Chondrocyte (in vitro differentiated cells): Measurements from ENCODE around the gene OR7D2. TPM values are rescaled to one million over a fixed set of nuclear protein-coding genes. Genes with fewer than 3 reads are reported as not detected.

ENCODE experiments used
- DNase-seq: peaks from one replicate; pipeline ENCODE4 v3.0.0; 2021; ENCODE audit warnings: mixed read lengths, low spot score
- H3K27ac Mint-ChIP-seq: one replicate; pipeline ENCODE4 v1.8.0; 2021; ENCODE audit warnings: mild to moderate bottlenecking, moderate library complexity, mixed read lengths; ENCODE audit not compliant: unreplicated experiment
- H3K27me3 Mint-ChIP-seq: 2 replicates; pipeline ENCODE4 v1.8.0; 2021; ENCODE audit warnings: low read depth, mixed read lengths
- H3K36me3 Mint-ChIP-seq: 2 replicates; pipeline ENCODE4 v1.8.0; 2021; ENCODE audit warnings: low read depth, mixed read lengths
- H3K4me1 Mint-ChIP-seq: 2 replicates; pipeline ENCODE4 v1.8.0; 2021; ENCODE audit warnings: low read depth, mild to moderate bottlenecking, mixed read lengths
- H3K4me3 Mint-ChIP-seq: one replicate; pipeline ENCODE4 v1.8.0; 2021; ENCODE audit warnings: mild to moderate bottlenecking, moderate library complexity, mixed read lengths; ENCODE audit not compliant: unreplicated experiment
- H3K9me3 Mint-ChIP-seq: 2 replicates; pipeline ENCODE4 v1.8.0; 2021; ENCODE audit warnings: low read depth, mixed read lengths
- CTCF ChIP-seq: fragments of 200-600 bp; sonication (generic); IDR thresholded peaks from 2 replicates; pipeline ENCODE4 v1.5.0; 2021; ENCODE audit warnings: antibody characterized with exemption, mild to moderate bottlenecking, moderate library complexity
- long read RNA-seq: library from polyadenylated mRNA; stranded (forward); transcript quantifications from one replicate; pipeline ENCODE4 v2.0.0, GENCODE V29; 2021
- total RNA-seq: library from RNA; stranded (reverse); gene quantifications from 3 replicates; pipeline ENCODE4 v1.2.1, GENCODE V29; 2021

Gene OR7D2
- 0.33 to 0.70 TPM (median 0.60 TPM) in 3 replicates for total RNA-seq
- long read RNA-seq = 0 reads

DNA sequence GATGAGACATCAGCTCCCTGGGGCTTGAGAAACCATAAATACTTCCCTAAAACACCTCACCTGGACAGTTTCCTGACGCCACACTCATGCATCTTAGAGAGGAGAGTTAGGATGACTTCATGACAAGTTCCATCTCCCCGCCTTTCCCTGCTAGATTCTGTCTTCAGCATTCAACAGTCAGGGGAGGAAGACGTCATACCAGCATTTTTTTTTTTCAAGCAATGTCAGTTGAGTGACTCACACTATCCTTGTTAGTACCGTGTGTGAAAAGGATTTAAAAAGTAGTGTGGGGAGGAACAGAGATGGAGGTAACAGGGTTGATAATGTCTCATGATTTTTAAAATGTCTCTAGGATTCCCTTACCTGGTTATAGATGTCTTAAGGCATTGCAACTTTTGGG, at the start of gene OR7D2:
Gene OR7D2 (plus strand): TSS at position 79 of the 400 bp plus-strand sequence. CDS start 6,803 bp downstream, outside the sequence.
- DNase-seq = no peak
- Mint-ChIP-seq H3K4me3 (no peak within 1 kb of the TSS), H3K9me3 (peaks cover 15% of the 10 kb centered on the region), H3K36me3 (peaks cover 11% of the 10 kb centered on the region), H3K27ac (no peak within 1 kb of the TSS), H3K27me3 (no peaks in the 10 kb centered on the region), H3K4me1 (no peaks in the 10 kb centered on the region)
- no peak for TF ChIP-seq CTCF

DNA sequence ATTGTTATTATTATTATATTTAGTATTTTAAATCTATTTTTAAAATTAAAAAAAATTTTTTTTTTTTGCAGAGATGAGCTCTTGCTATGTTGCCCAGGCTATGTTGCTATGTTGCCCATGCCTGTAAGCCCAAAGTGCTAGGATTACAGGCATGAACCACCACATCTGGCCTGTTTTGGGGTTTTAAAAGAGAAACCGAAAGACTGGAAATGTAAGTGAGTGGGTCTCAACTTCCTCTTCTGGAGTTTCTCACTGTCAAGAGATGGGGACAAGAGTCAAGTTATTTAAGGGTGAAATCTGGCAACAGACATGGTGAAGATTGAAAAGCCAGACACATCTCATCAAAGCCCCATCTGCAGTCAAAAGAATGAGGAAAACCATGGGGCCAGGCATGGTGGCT, 47.8 kb upstream of the OR7D2 start:
- peaks cover 1% of the 10 kb centered on the region for H3K27me3 Mint-ChIP-seq
- H3K4me3 Mint-ChIP-seq = no peak overlapping the region
- no peaks in the 10 kb centered on the region for H3K9me3 Mint-ChIP-seq
- H3K27ac Mint-ChIP-seq = no peak overlapping the region
- DNase-seq = no peak
- peaks cover 5% of the 10 kb centered on the region for H3K4me1 Mint-ChIP-seq
- no peak for TF ChIP-seq CTCF
- H3K36me3 Mint-ChIP-seq = no peaks in the 10 kb centered on the region

- no peaks in the 10 kb centered on the region for H3K9me3 Mint-ChIP-seq
- peaks cover 5% of the 10 kb centered on the region for H3K4me1 Mint-ChIP-seq
- no peak for DNase-seq
- H3K27me3 Mint-ChIP-seq = no peaks in the 10 kb centered on the region
- no peak overlapping the region for H3K27ac Mint-ChIP-seq
- H3K4me3 Mint-ChIP-seq = no peak overlapping the region
- TF ChIP-seq CTCF = no peak
- no peaks in the 10 kb centered on the region for H3K36me3 Mint-ChIP-seq
Observed at GRCh38 chr19:9132422-9132821, 46.4 kb upstream of the OR7D2 start.

DNA sequence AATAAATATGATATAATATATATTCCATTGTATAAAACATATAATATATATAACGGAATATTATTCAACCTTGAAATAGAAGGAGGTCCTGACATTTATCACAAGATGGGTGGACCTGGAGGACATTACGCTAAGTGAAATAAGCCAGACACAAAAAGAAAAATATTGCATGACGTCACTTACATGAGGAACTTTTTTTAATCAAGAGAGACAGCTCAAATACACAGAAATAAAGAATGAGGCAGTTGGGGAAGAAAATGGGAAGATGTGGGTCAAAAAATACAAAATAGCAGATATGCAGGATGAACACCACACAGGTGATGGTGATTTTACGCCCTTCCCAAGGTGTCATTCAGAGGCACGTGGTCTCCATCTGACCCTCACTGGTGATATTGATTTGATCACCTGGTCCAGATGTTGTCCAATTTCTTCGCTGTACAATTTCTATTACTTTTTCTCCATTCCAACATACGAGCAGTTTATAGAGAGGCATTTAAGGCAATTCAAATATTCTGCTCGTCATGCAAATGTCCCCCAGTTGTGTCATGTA, 39.1 kb upstream of the OR7D2 start:
- no peaks in the 10 kb centered on the region for H3K27me3 Mint-ChIP-seq
- peaks cover 31% of the 10 kb centered on the region for H3K4me1 Mint-ChIP-seq
- peak overlapping the region; percentile 96 for H3K27ac Mint-ChIP-seq
- DNase-seq = no peak
- TF ChIP-seq CTCF = no peak
- peak overlapping the region; percentile 89 for H3K4me3 Mint-ChIP-seq
- peaks cover 5% of the 10 kb centered on the region for H3K9me3 Mint-ChIP-seq
- H3K36me3 Mint-ChIP-seq = peaks cover 7% of the 10 kb centered on the region

DNA sequence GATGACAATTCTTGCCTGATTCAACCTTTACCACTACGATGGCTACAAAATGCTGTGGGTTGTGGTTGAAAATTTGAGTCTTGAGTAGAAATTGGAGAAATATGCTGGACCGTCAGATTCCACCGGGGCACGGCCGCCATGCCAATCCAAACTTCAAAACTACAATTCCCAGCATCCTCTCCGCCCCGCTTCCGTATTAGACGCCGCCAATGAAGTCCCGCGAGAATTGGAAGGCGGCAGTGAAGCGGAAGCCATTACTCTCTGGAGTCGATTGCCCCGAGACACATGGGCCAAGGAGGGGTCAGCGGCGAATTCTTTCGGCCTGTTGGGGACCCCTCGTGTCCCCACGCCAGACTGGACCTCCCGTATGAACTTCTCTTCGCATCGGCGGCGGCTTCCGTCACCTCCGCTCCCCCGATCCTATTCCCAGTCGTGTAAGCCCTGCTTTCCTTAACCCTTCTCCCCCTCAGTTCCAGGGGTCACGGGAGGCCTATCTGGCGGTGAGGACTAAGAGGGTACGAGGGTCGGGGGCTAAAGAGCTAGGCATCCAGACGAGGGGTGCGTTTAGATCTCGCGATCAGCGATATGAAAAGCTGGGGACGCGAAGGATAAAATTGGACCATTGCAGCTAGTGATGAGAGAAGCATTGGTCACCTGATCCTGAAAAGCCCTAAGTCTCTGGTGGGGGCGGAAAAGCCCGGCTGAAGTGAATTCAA, 38.5 kb upstream of the OR7D2 start, which contains the start of gene ZNF317:
Gene ZNF317 (plus strand): TSS at position 239 of the 716 bp plus-strand sequence. CDS start 15,620 bp downstream, outside the sequence.
- H3K27ac Mint-ChIP-seq = peak within 1 kb of the TSS; percentile 96
- H3K36me3 Mint-ChIP-seq = peaks cover 11% of the 10 kb centered on the region
- peaks cover 11% of the 10 kb centered on the region for H3K9me3 Mint-ChIP-seq
- peak; percentile 95 for DNase-seq
- TF ChIP-seq CTCF = no peak
- no peaks in the 10 kb centered on the region for H3K27me3 Mint-ChIP-seq
- peak within 1 kb of the TSS; percentile 89 for H3K4me3 Mint-ChIP-seq
- peaks cover 31% of the 10 kb centered on the region for H3K4me1 Mint-ChIP-seq
